Right lobe of liver (tissue), 6 donors: ENCODE results near the gene SLC12A3. TPM values are rescaled to one million over a fixed set of nuclear protein-coding genes. Genes with fewer than 3 reads are reported as not detected.
A peak's percentile ranks its signal among the peaks of the same experiment; 100 is the strongest.

Experiments
- ATAC-seq, 4 donors: fragments of 200-7000 bp; cut with Tn5 transposase; one replicate each; pipeline ENCODE4 v1.9.1; 2020; ENCODE audit warnings: mild to moderate bottlenecking in 4 of 4, moderate library complexity in 4 of 4
- DNase-seq, 3 donors: peaks; one replicate each; pipeline ENCODE4 v3.0.0-alpha.2; 2020
- H3K27ac ChIP-seq, 3 donors: fragments of 200-600 bp; one replicate each; pipeline ENCODE4 v1.8.0; 2022
- H3K27me3 ChIP-seq, 2 donors: fragments of 200-600 bp; one replicate each; pipeline ENCODE4 v1.8.0; 2022
- H3K36me3 ChIP-seq, 4 donors: fragments of 200-600 bp; sonication (generic) in 1 of 4; one replicate each; pipeline versions ENCODE4 v1.5.1 to v1.8.0; 2017 to 2022; ENCODE audit warnings: control low read depth in 1 of 4
- H3K4me1 ChIP-seq, 4 donors: fragments of 200-600 bp; sonication (generic) in 1 of 4; one replicate each; pipeline versions ENCODE4 v1.5.1 to v1.8.0; 2017 to 2022; ENCODE audit warnings: control low read depth in 1 of 4
- H3K4me3 ChIP-seq, 3 donors: fragments of 200-600 bp; one replicate each; pipeline ENCODE4 v1.8.0; 2022
- H3K9me3 ChIP-seq, 4 donors: fragments of 200-600 bp; sonication (generic) in 1 of 4; one replicate each; pipeline versions ENCODE4 v1.5.1 to v1.8.0; 2017 to 2022; ENCODE audit warnings: control low read depth in 1 of 4
- CTCF ChIP-seq, 4 donors: fragments of 200-600 bp in 3 of 4; fragments of 450-650 bp in 1 of 4; IDR thresholded peaks; one replicate each; pipeline versions ENCODE4 v1.5.1 to v1.8.0; 2016 to 2022; ENCODE audit warnings: antibody characterized with exemption in 4 of 4, mild to moderate bottlenecking in 2 of 4
- POLR2A ChIP-seq: fragments of 450-650 bp; IDR thresholded peaks from one replicate; pipeline ENCODE4 v1.6.1; 2017; ENCODE audit warnings: antibody characterized with exemption, mild to moderate bottlenecking
- WGBS: methylation state at CpG from one replicate; pipeline ENCODE4 v1.1.6; 2018; ENCODE audit warnings: low coverage, low lambda C conversion rate; ENCODE audit not compliant: insufficient coverage; ENCODE audit errors: missing lambda C conversion rate; 5-methylcytosine and 5-hydroxymethylcytosine counted together
- intact Hi-C, 2 donors: fragments of 100-400 bp; cut with DNase I; formaldehyde crosslinking; loops; one replicate each; pipeline versions ENCODE4 v1.11.2 to v1.14.1; 2022
- microRNA counts: library from miRNA; unstranded; fragments of <30 nt; microRNA quantifications from one replicate; lab custom pipeline; 2016
- microRNA-seq, 2 donors: library from miRNA; unstranded; fragments of <30 nt; microRNA quantifications; one replicate each; pipeline ENCODE4, GENCODE V29; 2019 to 2020
- small RNA-seq, 2 experiments: library from RNA; depleted of rRNA; stranded (forward); fragments of <200 nt; gene quantifications; one replicate each; pipeline ENCODE3, GENCODE V24; 2016
- total RNA-seq, 6 experiments: library from RNA; depleted of rRNA in 2 of 6; stranded (reverse); fragments of >200 nt in 2 of 6; fragmentation: NEBNext Ultra II Directional in 3 of 6; extraction: Animal tissue kit (Norgen Biotek cat#: 25700) in 3 of 6; gene quantifications; one replicate each; pipeline versions ENCODE4 v1.1.0 to v1.2.4, GENCODE V29; 2016 to 2023
- donor health status: DM: no; HTN: yes; CAD: no.
- donor health status: DM: no; HTN: no; CAD: no.
- donor health status: DM: no; HTN: no; CAD: no.
- donor health status: DM: no; HTN: yes; CAD: no.
- donor health status: DM: no; HTN: yes; CAD: no.

SLC12A3 gene
- total RNA-seq, 6 experiments from 2014 or later, result not detected

GRCh38 chr16:56961851-56962281, 96.9 kb downstream of the SLC12A3 start, which contains the start of gene CETP:
TSS of gene CETP (plus strand) at chr16:56961950. CDS start at chr16:56961980, 30 bp downstream.
- peak; percentile 23 to 61 (median 26) for ATAC-seq
- intact Hi-C loops, result no loop called here
- peak within 1 kb of the TSS; percentile 11 to 40 (median 23) for H3K27ac ChIP-seq

GRCh38 chr16:56964243-56965148, 99.5 kb downstream of the SLC12A3 start:
- H3K27ac ChIP-seq, result peak overlapping the region in 1 of 3 donors; percentile 36
- intact Hi-C loops, result no loop called here
- 59% methylated on average over 20 of the region's 30 CpGs for WGBS

More at GRCh38 chr16:56961851-56962281, 96.9 kb downstream of the SLC12A3 start, which contains the start of gene CETP:
- no peak within 1 kb of the TSS for H3K4me3 ChIP-seq
- no peak for TF ChIP-seq CTCF (IDR thresholded peaks at IDR 0.05)
- TF ChIP-seq POLR2A, result no peak
- no peaks in the 10 kb centered on the region for H3K9me3 ChIP-seq
- no peaks in the 10 kb centered on the region for H3K27me3 ChIP-seq
- peak in 1 of 3 donors; percentile 43 for DNase-seq
- H3K4me1 ChIP-seq, result peaks cover 0 to 26% (median 2%) of the 10 kb centered on the region in 4 donors
- WGBS, result no CpG with 5 or more reads among the region's 12 CpGs
- H3K36me3 ChIP-seq, result no peaks in the 10 kb centered on the region

More at GRCh38 chr16:56964243-56965148, 99.5 kb downstream of the SLC12A3 start:
- no peak for TF ChIP-seq POLR2A
- TF ChIP-seq CTCF (IDR thresholded peaks at IDR 0.05), result peak; percentile 51 to 79 (median 72)
- Histone ChIP-seq H3K4me3 (no peak overlapping the region), H3K9me3 (no peaks in the 10 kb centered on the region), H3K4me1 (peaks cover 0 to 39% (median 6%) of the 10 kb centered on the region in 4 donors), H3K27me3 (no peaks in the 10 kb centered on the region), H3K36me3 (no peaks in the 10 kb centered on the region)
- DNase-seq (peak; percentile 81 to 87 (median 86)), ATAC-seq (peak; percentile 42 to 73 (median 58))

MicroRNAs encoded within 50 kb of the gene (microRNA counts, 767-probe panel; counts per million panel counts)
- microRNA hsa-miR-138-5p (lab: Ali Mortazavi, UCI), result 237 counts per million

Small RNAs within 50 kb of the gene (microRNA-seq; reads per million reads assigned to microRNA genes)
- 3.2 to 3.5 reads per million in 2 donors for gene MIR138-2
- gene MIR6863, result 0 reads per million in 2 donors

Small RNAs within 50 kb of the gene (small RNA-seq; reads per million reads assigned to genes)
- gene MIR138-2, result 0 to 0.26 reads per million in 2 experiments

Other genes with a start within 250 kb of the SLC12A3 start
- 1,000 to 10,000 TPM in 2 of 6 experiments, 100 to 1,000 TPM in 4; 403 to 1,748 (median 691) TPM for gene MT1E, start 239.4 kb upstream of the SLC12A3 start, total RNA-seq
- gene MT1M, start 232.5 kb upstream of the SLC12A3 start, total RNA-seq, result 100 to 1,000 TPM in 3 of 6 experiments, 10 to 100 TPM in 2, 1 to 10 TPM in 1; 8.6 to 569 (median 84.5) TPM
- 100 to 1,000 TPM in 3 of 6 experiments, 10 to 100 TPM in 3; 34.9 to 161 (median 110) TPM for gene MT1A, start 226.5 kb upstream of the SLC12A3 start, total RNA-seq
- 1 to 10 TPM in 3 of 6 experiments, not detected in 3; 1.6 to 7.7 (median 2.2) TPM for gene MT1B, start 213.3 kb upstream of the SLC12A3 start, total RNA-seq
- gene MT1F, start 207.2 kb upstream of the SLC12A3 start, total RNA-seq, result 100 to 1,000 TPM in 4 of 6 experiments, 10 to 100 TPM in 2; 10.1 to 934 (median 197) TPM
- 1,000 to 10,000 TPM in 4 of 6 experiments, 100 to 1,000 TPM in 2; 490 to 8,056 (median 1,365) TPM for gene MT1G, start 197.1 kb upstream of the SLC12A3 start, total RNA-seq
- 1,000 to 10,000 TPM in 2 of 6 experiments, 100 to 1,000 TPM in 2, under 1 TPM in 1, not detected in 1; 0.74 to 1,258 (median 358) TPM for gene MT1H, start 195.4 kb upstream of the SLC12A3 start, total RNA-seq
- 1,000 to 10,000 TPM in 4 of 6 experiments, 100 to 1,000 TPM in 2; 808 to 2,440 (median 1,620) TPM for gene MT1X, start 182.7 kb upstream of the SLC12A3 start, total RNA-seq
- 10 to 100 TPM in 4 of 6 experiments, 1 to 10 TPM in 2; 8.3 to 17.0 (median 12.8) TPM for gene NUP93, start 135.1 kb upstream of the SLC12A3 start, total RNA-seq
- gene HERPUD1, start 66.9 kb downstream of the SLC12A3 start, total RNA-seq, result 100 to 1,000 TPM; 103 to 185 (median 133) TPM
- gene CETP, start 96.7 kb downstream of the SLC12A3 start, total RNA-seq, result 10 to 100 TPM in 1 of 6 experiments, 1 to 10 TPM in 4, under 1 TPM in 1; 0.62 to 11.8 (median 4.7) TPM
- 10 to 100 TPM in 5 of 6 experiments, 1 to 10 TPM in 1; 4.6 to 25.2 (median 13.3) TPM for gene NLRC5, start 124.3 kb downstream of the SLC12A3 start, total RNA-seq
- gene CPNE2, start 227.4 kb downstream of the SLC12A3 start, total RNA-seq, result 10 to 100 TPM in 3 of 6 experiments, 1 to 10 TPM in 3; 4.0 to 10.9 (median 9.7) TPM